ENCODE data around the gene C19orf12.

DNA sequence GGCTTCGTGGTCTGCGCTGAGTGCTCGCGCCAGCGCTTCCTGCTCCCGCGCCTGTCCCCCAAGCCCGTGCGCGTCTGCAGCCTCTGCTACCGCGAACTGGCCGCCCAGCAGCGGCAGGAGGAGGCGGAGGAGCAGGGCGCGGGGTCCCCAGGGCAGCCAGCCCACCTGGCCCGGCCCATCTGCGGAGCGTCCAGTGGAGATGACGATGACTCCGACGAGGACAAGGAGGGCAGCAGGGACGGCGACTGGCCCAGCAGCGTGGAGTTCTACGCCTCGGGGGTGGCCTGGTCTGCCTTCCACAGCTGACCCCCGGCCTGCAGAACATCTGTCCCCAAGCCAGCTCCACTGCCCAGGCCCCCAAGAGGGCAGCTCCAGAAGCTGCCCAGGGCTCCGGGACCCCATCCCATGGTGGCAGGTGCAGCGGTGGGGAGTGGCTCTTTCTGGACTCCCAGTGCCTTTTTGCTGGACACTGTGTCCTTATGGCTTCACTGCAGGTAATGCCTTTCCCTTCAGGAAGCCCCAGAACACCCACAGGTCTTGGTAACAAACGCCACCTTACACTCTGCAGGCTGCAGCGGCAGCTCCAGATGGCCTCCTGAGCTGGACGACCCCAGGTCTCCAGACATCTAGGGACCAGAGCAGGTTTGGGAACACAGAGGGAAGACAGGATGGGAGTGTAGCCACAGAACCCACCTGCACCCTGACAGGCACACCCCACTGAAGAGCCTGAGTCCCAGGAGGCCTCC, 40.5 kb downstream of the C19orf12 start:
- TF ChIP-seq, protein P1, sequence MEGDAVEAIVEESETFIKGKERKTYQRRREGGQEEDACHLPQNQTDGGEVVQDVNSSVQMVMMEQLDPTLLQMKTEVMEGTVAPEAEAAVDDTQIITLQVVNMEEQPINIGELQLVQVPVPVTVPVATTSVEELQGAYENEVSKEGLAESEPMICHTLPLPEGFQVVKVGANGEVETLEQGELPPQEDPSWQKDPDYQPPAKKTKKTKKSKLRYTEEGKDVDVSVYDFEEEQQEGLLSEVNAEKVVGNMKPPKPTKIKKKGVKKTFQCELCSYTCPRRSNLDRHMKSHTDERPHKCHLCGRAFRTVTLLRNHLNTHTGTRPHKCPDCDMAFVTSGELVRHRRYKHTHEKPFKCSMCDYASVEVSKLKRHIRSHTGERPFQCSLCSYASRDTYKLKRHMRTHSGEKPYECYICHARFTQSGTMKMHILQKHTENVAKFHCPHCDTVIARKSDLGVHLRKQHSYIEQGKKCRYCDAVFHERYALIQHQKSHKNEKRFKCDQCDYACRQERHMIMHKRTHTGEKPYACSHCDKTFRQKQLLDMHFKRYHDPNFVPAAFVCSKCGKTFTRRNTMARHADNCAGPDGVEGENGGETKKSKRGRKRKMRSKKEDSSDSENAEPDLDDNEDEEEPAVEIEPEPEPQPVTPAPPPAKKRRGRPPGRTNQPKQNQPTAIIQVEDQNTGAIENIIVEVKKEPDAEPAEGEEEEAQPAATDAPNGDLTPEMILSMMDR (conservative IDR thresholded peaks at IDR 0.05; ENCODE audit: low read depth, low read length): no peak
- TF ChIP-seq POLR2A (IDR thresholded peaks at IDR 0.05; ENCODE audit: low read depth, low read length) (no peak), MXI1 (IDR thresholded peaks at IDR 0.05; ENCODE audit: borderline replicate concordance, low read depth, low read length) (no peak), MAFK (IDR thresholded peaks at IDR 0.05; ENCODE audit: low read depth, low read length) (no peak), RFX5 (IDR thresholded peaks at IDR 0.05; ENCODE audit: low read depth, low read length) (no peak), CEBPB (IDR thresholded peaks at IDR 0.05; ENCODE audit: low read depth, low read length) (no peak)
- TF ChIP-seq, protein P2, sequence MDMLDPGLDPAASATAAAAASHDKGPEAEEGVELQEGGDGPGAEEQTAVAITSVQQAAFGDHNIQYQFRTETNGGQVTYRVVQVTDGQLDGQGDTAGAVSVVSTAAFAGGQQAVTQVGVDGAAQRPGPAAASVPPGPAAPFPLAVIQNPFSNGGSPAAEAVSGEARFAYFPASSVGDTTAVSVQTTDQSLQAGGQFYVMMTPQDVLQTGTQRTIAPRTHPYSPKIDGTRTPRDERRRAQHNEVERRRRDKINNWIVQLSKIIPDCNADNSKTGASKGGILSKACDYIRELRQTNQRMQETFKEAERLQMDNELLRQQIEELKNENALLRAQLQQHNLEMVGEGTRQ (IDR thresholded peaks at IDR 0.05; ENCODE audit: low read depth, low read length): no peak
- TF ChIP-seq, protein P3, sequence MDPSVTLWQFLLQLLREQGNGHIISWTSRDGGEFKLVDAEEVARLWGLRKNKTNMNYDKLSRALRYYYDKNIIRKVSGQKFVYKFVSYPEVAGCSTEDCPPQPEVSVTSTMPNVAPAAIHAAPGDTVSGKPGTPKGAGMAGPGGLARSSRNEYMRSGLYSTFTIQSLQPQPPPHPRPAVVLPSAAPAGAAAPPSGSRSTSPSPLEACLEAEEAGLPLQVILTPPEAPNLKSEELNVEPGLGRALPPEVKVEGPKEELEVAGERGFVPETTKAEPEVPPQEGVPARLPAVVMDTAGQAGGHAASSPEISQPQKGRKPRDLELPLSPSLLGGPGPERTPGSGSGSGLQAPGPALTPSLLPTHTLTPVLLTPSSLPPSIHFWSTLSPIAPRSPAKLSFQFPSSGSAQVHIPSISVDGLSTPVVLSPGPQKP (IDR thresholded peaks at IDR 0.05; ENCODE audit: borderline replicate concordance, low read depth, low read length): no peak
